HepG2 (cell line): ENCODE measurements around the gene SYPL2. TPM values are rescaled to one million over a fixed set of nuclear protein-coding genes. Genes with fewer than 3 reads are reported as not detected.
A peak's percentile ranks its signal among the peaks of the same experiment; 100 is the strongest.

ENCODE experiments used
- ARNT2 ChIP-seq: sonication (generic); formaldehyde crosslinking; IDR thresholded peaks from 2 replicates; pipeline ENCODE4 v1.8.0; 2022; ENCODE audit warnings: mild to moderate bottlenecking, low read depth, missing genetic modification reagents, moderate library complexity
- ATM ChIP-seq: fragments of 450-650 bp; IDR thresholded peaks from 2 replicates; pipeline ENCODE4 v1.7.1; 2017; ENCODE audit warnings: mild to moderate bottlenecking, borderline replicate concordance
- FOXO1 ChIP-seq: sonication (generic); formaldehyde crosslinking; IDR thresholded peaks from 2 replicates; pipeline ENCODE4 v1.4.0; 2020; ENCODE audit warnings: missing genetic modification reagents
- HNF1A ChIP-seq, 2 experiments: sonication (generic) in 1 of 2; formaldehyde crosslinking in 1 of 2; IDR thresholded peaks; 2 replicates each; pipeline versions ENCODE4 v1.4.0 to v1.6.1; 2016 to 2020; ENCODE audit warnings: borderline replicate concordance in 1 of 2, low read depth in 1 of 2, mild to moderate bottlenecking in 1 of 2, missing genetic modification reagents in 1 of 2
- MLXIP ChIP-seq: sonication (generic); formaldehyde crosslinking; IDR thresholded peaks from 2 replicates; pipeline ENCODE4 v1.9.0; 2021; ENCODE audit warnings: missing genetic modification reagents, borderline replicate concordance
- MXD1 ChIP-seq: sonication (generic); formaldehyde crosslinking; IDR thresholded peaks from 2 replicates; pipeline ENCODE4 v1.4.0; 2020; ENCODE audit warnings: mild to moderate bottlenecking, missing genetic modification reagents
- NFE2L1 ChIP-seq: sonication (generic); formaldehyde crosslinking; IDR thresholded peaks from 2 replicates; pipeline ENCODE4 v1.4.0; 2020; ENCODE audit warnings: missing genetic modification reagents, mild to moderate bottlenecking, borderline replicate concordance
- NFIC ChIP-seq: IDR thresholded peaks from 2 replicates; pipeline ENCODE4 v1.6.1; 2012; ENCODE audit warnings: mild to moderate bottlenecking, low read length, inconsistent platforms
- PAX8 ChIP-seq: sonication (generic); formaldehyde crosslinking; IDR thresholded peaks from 2 replicates; pipeline ENCODE4 v1.8.0; 2022; ENCODE audit warnings: mild to moderate bottlenecking, missing genetic modification reagents, borderline replicate concordance
- TRIM22 ChIP-seq: fragments of 450-650 bp; IDR thresholded peaks from 2 replicates; pipeline ENCODE4 v1.6.1; 2017
- ZFP62 ChIP-seq: sonication (generic); formaldehyde crosslinking; IDR thresholded peaks from 2 replicates; pipeline ENCODE4 v1.4.0; 2020; ENCODE audit warnings: missing genetic modification reagents
- ZIK1 ChIP-seq: sonication (generic); formaldehyde crosslinking; IDR thresholded peaks from 2 replicates; pipeline ENCODE4 v1.5.0; 2020; ENCODE audit warnings: mild to moderate bottlenecking, low read depth, missing genetic modification reagents, borderline replicate concordance
- ZNF607 ChIP-seq: sonication (generic); formaldehyde crosslinking; IDR thresholded peaks from 2 replicates; pipeline ENCODE4 v1.5.1; 2020; ENCODE audit warnings: missing genetic modification reagents, mild to moderate bottlenecking, borderline replicate concordance
- ZNF639 ChIP-seq: conservative IDR thresholded peaks from 2 replicates; pipeline ENCODE4 v1.6.1; 2018; ENCODE audit warnings: missing genetic modification reagents
- ZNF850 ChIP-seq: sonication (generic); formaldehyde crosslinking; conservative IDR thresholded peaks from 2 replicates; pipeline ENCODE4 v1.9.0; 2021; ENCODE audit warnings: mild to moderate bottlenecking, missing genetic modification reagents
- ZSCAN31 ChIP-seq: sonication (generic); formaldehyde crosslinking; IDR thresholded peaks from 2 replicates; pipeline ENCODE4 v1.5.0; 2020; ENCODE audit warnings: low read depth, mild to moderate bottlenecking, missing genetic modification reagents
- polyA plus RNA-seq, 8 experiments: library from polyadenylated mRNA; depleted of rRNA in 3 of 8; stranded (reverse) in 7 of 8; unstranded in 1 of 8; fragments of >200 nt; fragmentation: Illumina TruSeq in 4 of 8; extraction: Trizol in 4 of 8; gene quantifications; 2 replicates each; pipeline versions ENCODE4 v1.2.1 to v1.2.3, GENCODE V29; 2011 to 2016; ENCODE audit warnings: low read depth in 4 of 8, missing spikeins in 1 of 8, mixed read lengths in 1 of 8; ENCODE audit not compliant: insufficient read depth in 1 of 8
- total RNA-seq, 5 experiments: library from RNA; depleted of rRNA; stranded (reverse); fragments of >200 nt; fragmentation: Illumina TruSeq; extraction: Trizol; gene quantifications; 2 replicates each; pipeline ENCODE4 v1.2.3, GENCODE V29; 2016; ENCODE audit warnings: low read depth in 1 of 5

SYPL2 gene
- total and polyA plus RNA-seq, 2 of the 13 experiments (the other 11 are each of a cell fraction or from before 2014, with no cell fraction given) = 0.17 to 0.24 TPM

GRCh38 chr1:109426281-109427170, 39.8 kb upstream of the SYPL2 start, which contains the start of gene PSMA5 (continued):
- TF ChIP-seq ARNT2 (CRISPR knock-in tag) = 0 out of 2 replicates have a peak, but pooled peaks have one; percentile 55
- peak; percentile 63; the same call in 1 of the 2 replicates for TF ChIP-seq ZNF607 (CRISPR knock-in tag)
- TF ChIP-seq FOXO1 (CRISPR knock-in tag) = no peak
- TF ChIP-seq ZFP62 (CRISPR knock-in tag) = no peak
- peak; percentile 89 for TF ChIP-seq ZSCAN31 (CRISPR knock-in tag)
- no peak for TF ChIP-seq NFIC
- TF ChIP-seq ATM = no peak
- TF ChIP-seq ZIK1 = no peak; the same call in 1 of the 2 replicates
- TF ChIP-seq PAX8 = no peak
- TF ChIP-seq ZNF639 (CRISPR knock-in tag) = no peak; the same call in 1 of the 2 replicates
- TF ChIP-seq NFE2L1 (CRISPR knock-in tag) = 0 out of 2 replicates have a peak, but pooled peaks have one; percentile 14
- TF ChIP-seq ZNF850 = no peak
- peak; percentile 40; the same call in 1 of the 2 replicates for TF ChIP-seq HNF1A (IDR thresholded peaks at IDR 0.05; ENCODE audit: low read depth)
- peak; percentile 60; the same call in 1 of the 2 replicates for TF ChIP-seq HNF1A (CRISPR knock-in tag; IDR thresholded peaks at IDR 0.05; ENCODE audit: borderline replicate concordance)
- no peak for TF ChIP-seq TRIM22
- TF ChIP-seq MXD1 (CRISPR knock-in tag) = peak; percentile 43
- no peak for TF ChIP-seq MLXIP (CRISPR knock-in tag)
